Brain pericyte (primary cell): ENCODE measurements around the gene AP3S1.
"Not testable (repeated sequence)": the region's sequence is repeated elsewhere in the genome, so short reads cannot be mapped to it uniquely, and the experiment has no call there.

Experiments used
- DNase-seq: peaks from one replicate; pipeline ENCODE4 v3.0.0-alpha.2; 2012; ENCODE audit warnings: low read depth, low spot score

The AP3S1 gene

DNA sequence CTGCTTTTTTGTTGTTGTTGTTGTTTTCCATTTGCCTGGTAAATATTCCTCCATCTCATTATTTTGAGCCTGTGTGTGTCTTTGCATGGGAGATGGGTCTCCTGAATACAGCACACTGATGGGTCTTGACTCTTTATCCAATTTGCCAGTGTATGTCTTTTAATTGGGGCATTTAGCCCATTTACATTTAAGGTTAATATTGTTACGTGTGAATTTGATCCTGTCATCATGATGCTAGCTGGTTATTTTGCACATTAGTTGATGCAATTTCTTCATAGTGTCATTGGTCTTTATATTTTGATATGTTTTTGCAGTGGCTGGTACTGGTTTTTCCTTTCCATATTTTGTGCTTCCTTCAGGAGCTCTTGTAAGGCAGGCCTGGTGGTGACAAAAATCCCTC lies 16.8 kb upstream of the AP3S1 start:
- not testable (repeated sequence) for DNase-seq

GRCh38 chr5:115825948-115826347 lies 15.8 kb upstream of the AP3S1 start:
- no peak for DNase-seq

- no peak for DNase-seq
These were observed 11.8 kb upstream of the AP3S1 start for GRCh38 chr5:115829913-115830312.

DNA sequence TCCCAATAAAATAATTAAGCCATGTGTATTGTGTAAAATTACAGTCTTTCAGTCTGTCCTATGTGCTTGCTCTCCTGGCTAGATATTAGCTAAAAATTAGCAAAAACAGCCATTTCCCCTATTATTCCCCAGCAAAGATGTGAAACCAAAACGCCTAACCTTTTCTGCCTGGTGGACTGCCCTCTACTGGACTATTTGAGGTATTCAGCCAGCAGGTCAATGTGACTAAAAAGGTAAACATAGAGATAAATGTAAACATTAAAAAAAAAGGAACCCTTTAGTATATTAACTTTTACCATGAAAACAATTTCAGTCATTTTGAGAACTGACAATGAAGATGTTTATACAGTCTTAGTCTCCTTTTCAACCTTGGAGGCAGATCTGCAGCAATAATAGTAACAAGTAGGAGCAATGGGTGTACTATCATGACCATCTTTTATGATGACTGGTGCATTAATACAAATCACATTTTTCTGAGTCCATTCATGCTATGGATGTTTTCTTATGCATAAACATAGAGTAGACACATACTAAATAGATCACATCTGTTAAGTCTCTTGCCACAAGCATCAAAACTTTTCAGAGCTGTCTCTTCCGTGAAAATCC lies 10.5 kb upstream of the AP3S1 start:
- DNase-seq = no peak

DNA sequence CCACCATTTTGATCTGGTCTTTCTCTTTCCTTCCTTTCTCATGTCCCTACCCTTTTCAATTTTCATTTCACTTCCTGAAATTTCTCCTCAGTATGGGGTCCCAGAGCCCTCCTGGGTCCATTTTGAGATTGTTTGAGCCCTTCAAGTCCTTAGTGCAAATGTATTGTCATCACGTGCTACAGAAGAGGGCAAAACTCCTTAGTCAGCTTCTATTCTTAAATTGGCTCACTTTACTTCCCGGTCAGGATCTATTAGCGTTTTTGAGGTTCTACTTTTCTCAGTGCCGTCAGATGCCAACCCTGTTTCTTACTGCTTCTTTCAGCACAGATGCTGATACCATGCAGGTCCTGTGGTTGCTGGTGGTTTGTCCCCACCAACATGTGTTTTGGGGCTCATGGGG lies 6.3 kb upstream of the AP3S1 start:
- DNase-seq = no peak

DNA sequence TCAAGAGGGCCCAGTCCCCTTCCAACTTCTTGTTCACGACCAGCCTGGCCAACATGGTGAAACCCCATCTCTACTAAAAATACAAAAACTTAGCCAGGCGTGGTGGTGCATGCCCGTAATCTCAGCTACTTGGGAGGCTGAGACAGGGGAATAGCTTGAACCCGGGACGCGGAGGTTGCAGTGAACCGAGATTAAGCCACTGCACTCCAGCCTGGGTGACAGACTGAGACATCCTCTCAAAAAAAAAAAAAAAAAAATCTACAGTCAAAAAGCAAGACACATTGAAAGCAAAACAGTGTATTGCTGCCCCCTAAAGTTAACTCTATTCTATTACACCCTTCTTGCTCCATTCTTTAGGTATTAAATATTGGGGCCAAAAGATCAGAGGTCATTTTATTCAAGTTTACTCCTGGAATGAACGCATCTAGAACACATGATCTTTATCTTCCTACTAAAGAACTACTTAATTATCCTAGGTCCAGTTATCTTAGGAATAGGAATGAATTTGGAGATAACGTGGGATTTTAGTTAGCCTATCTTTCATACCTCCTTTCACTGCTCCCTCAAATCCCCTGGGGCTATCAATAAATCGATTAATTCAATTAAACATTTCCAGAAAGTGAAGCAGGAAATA lies 2.7 kb upstream of the AP3S1 start:
- no peak for DNase-seq

- DNase-seq = no peak
These were observed 862 bp upstream of the AP3S1 start for GRCh38 chr5:115840873-115841272.

- no peak for DNase-seq
These were observed 577 bp downstream of the AP3S1 start for GRCh38 chr5:115842089-115842935.

- DNase-seq = no peak
These were observed 1.2 kb downstream of the AP3S1 start for GRCh38 chr5:115842952-115843351.

- DNase-seq = no peak
These were observed 1.9 kb downstream of the AP3S1 start for GRCh38 chr5:115843444-115844130.

DNA sequence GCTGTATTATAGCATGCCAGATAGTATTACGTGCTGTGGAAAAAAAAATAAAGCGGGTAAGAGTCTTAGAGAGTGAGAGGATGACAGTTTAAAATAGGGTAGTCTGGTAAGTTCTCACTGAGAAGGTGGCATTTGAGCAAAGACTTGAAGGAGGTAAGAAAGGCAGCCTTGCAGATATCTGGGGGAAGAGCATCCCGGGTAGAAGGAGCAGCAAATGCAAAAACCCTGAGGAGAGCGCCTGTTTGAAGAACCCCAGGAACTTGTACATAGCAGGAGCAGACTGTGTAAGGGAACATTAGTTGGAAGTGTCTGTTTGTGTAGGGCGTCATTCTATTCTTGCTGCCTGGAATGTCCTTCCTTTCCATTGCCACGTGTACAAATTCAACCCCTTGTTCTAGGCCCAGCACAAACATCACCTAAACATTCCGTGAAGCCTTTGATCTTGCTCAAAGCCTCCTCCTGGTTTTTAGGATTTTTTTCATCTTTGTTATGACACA lies 2.6 kb downstream of the AP3S1 start:
- DNase-seq = no peak

GRCh38 chr5:115847290-115847689 lies 5.6 kb downstream of the AP3S1 start:
- no peak for DNase-seq

DNA sequence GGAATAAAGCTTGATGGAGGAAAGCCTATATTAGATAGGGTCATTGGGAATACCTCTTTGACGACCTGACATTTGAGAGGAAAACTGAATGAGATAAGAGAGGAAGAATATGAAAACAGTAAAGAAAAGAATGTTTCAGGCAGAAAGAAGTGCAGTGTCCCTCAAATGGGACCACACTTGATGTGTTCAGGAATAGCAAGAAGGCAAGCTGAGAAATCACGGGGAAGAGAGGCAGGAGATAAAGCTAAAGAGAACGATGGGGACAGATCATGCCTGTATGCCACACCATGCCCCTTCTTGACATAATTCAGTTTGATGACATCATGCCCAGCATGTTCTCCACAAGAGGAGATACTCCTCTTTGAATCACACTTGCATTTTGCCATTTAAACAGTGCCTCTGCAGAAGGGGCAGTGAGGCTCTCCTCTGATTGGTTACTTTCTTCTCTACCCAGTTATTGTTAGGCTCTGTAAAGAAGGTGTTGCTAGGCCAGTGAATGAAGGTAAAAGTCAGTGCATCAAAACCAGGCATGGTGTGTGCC lies 7.6 kb downstream of the AP3S1 start:
- DNase-seq = no peak

- DNase-seq = no peak
These were observed 9.1 kb downstream of the AP3S1 start for GRCh38 chr5:115850744-115851416.

- DNase-seq = no peak
These were observed 12.4 kb downstream of the AP3S1 start for GRCh38 chr5:115854139-115854538.

GRCh38 chr5:115855959-115856358 lies 14.2 kb downstream of the AP3S1 start:
- DNase-seq = no peak

DNA sequence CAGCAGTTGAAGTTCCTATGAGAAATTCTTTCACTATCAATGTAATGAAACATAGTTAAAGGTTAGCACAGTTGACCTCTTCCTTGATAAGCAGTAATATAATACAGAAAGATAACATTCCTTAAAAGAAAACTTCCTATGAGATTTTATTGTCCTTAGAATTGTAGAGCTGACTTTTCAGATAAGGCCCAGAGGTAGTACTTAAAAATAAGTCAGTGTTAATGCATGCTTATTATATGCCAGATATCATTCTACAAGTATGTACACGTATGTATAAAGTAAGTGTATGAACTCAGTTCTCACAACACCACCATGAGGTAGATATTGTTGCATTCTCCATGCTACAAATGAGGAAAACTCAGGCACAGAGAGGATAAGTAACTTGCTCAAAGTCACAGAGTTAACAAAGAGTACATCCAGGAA lies 15.3 kb downstream of the AP3S1 start:
- DNase-seq = no peak

- DNase-seq = peak; percentile 84
These were observed 16.1 kb downstream of the AP3S1 start for GRCh38 chr5:115857626-115858349.

- DNase-seq = no peak
These were observed 16.7 kb downstream of the AP3S1 start for GRCh38 chr5:115858396-115858795.

GRCh38 chr5:115859378-115859777 lies 17.6 kb downstream of the AP3S1 start:
- DNase-seq = no peak
